Activated CD4-positive, alpha-beta memory T cell treated with anti-CD3 and anti-CD28 coated beads for 36 hours (primary cell): ENCODE measurements around the gene TEKT3. TPM values are rescaled to one million over a fixed set of nuclear protein-coding genes. Genes with fewer than 3 reads are reported as not detected.

Experiments used
- CTCF ChIA-PET: fragments of 350-600 bp; sonication (Branson Sonifier 250); formaldehyde crosslinking; loops from one replicate; lab custom pipeline; 2021; ENCODE audit warnings: antibody characterized with exemption, inconsistent platforms; lab: Charles Lee
- POLR2A ChIA-PET: fragments of 350-600 bp; sonication (Branson Sonifier 250); formaldehyde crosslinking; loops from one replicate; lab custom pipeline; 2021; ENCODE audit warnings: antibody characterized with exemption; lab: Charles Lee
- DNase-seq: peaks from one replicate; pipeline ENCODE4 v3.0.0-alpha.2; 2020
- H3K27ac Mint-ChIP-seq: one replicate; pipeline ENCODE4 v1.8.0; 2021; ENCODE audit warnings: mixed read lengths
- H3K27me3 Mint-ChIP-seq: one replicate; pipeline ENCODE4 v1.8.0; 2021; ENCODE audit warnings: mixed read lengths
- H3K36me3 Mint-ChIP-seq: one replicate; pipeline ENCODE4 v1.8.0; 2021; ENCODE audit warnings: mixed read lengths
- H3K4me1 Mint-ChIP-seq: one replicate; pipeline ENCODE4 v1.8.0; 2021; ENCODE audit warnings: low read depth, mixed read lengths
- H3K4me3 Mint-ChIP-seq: one replicate; pipeline ENCODE4 v1.8.0; 2021; ENCODE audit warnings: mild to moderate bottlenecking, mixed read lengths
- H3K9me3 Mint-ChIP-seq: one replicate; pipeline ENCODE4 v1.8.0; 2021; ENCODE audit warnings: mixed read lengths
- intact Hi-C: fragments of 100-400 bp; cut with micrococcal nuclease; formaldehyde crosslinking; loops from one replicate; pipeline ENCODE4 v1.15.1; 2023
- total RNA-seq, 2 experiments: library from RNA; stranded (reverse); gene quantifications; one replicate each; pipeline ENCODE4 v1.2.3, GENCODE V29; 2021

TEKT3 gene
- total RNA-seq, 2 experiments from 2014 or later: 0.33 TPM; not detected in 1

GRCh38 chr17:15309236-15309635, 32.2 kb downstream of the TEKT3 start:
- H3K9me3 Mint-ChIP-seq: no peaks in the 10 kb centered on the region
- peaks cover 4% of the 10 kb centered on the region for H3K27me3 Mint-ChIP-seq
- no peak overlapping the region for H3K27ac Mint-ChIP-seq
- DNase-seq: no peak
- ChIA-PET CTCF (no interaction called here), POLR2A (no interaction called here)
- no peaks in the 10 kb centered on the region for H3K4me1 Mint-ChIP-seq
- intact Hi-C loops: no loop called here
- no peaks in the 10 kb centered on the region for H3K36me3 Mint-ChIP-seq
- no peak overlapping the region for H3K4me3 Mint-ChIP-seq

DNA sequence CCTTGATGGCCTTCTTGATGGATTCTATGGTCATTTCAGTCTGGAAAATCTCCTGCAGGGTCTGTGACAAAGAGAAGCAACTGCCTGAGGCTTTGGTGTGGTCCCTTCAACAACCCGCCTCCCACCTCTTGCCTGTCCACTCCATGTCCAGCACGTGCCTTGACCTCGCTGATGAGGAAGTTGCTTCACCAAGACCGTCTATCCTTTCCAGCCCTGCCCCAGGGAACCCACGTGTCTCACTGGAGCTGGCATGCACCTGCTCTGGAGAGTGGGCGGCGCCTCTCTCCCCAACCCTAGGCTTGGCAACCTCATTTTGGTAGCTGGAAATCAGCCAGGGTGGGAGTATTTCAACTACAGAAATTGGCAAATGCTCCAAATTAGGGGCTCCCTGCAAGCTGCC, 32.6 kb downstream of the TEKT3 start:
- H3K27ac Mint-ChIP-seq: no peak overlapping the region
- no peaks in the 10 kb centered on the region for H3K9me3 Mint-ChIP-seq
- H3K4me3 Mint-ChIP-seq: no peak overlapping the region
- no peaks in the 10 kb centered on the region for H3K4me1 Mint-ChIP-seq
- DNase-seq: no peak
- CTCF ChIA-PET: no interaction called here
- intact Hi-C loops: no loop called here
- no peaks in the 10 kb centered on the region for H3K27me3 Mint-ChIP-seq
- POLR2A ChIA-PET: no interaction called here
- H3K36me3 Mint-ChIP-seq: no peaks in the 10 kb centered on the region

DNA sequence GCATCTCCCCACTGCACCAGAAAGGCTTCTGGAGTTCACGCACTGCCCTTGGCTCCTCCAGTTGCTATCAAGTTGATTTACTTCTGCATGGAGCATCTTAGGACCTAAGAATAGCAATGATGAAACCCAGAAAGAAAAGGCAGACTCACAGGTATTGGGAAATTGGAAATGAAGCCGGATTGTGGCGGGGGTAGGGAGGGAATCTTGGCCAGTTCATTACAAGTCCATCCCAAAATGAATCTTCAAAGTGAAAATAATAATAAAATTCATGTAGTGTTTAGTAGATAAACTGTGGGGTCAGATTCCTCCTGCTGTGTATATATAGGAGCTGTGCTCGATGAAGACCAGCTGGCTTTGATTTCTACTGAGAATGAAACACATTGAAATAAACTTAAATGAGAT, 33.7 kb downstream of the TEKT3 start:
- H3K4me1 Mint-ChIP-seq: no peaks in the 10 kb centered on the region
- ChIA-PET CTCF (no interaction called here), POLR2A (no interaction called here)
- DNase-seq: no peak
- H3K27me3 Mint-ChIP-seq: peaks cover 3% of the 10 kb centered on the region
- H3K27ac Mint-ChIP-seq: no peak overlapping the region
- no peak overlapping the region for H3K4me3 Mint-ChIP-seq
- no peaks in the 10 kb centered on the region for H3K36me3 Mint-ChIP-seq
- intact Hi-C loops: no loop called here
- no peaks in the 10 kb centered on the region for H3K9me3 Mint-ChIP-seq

DNA sequence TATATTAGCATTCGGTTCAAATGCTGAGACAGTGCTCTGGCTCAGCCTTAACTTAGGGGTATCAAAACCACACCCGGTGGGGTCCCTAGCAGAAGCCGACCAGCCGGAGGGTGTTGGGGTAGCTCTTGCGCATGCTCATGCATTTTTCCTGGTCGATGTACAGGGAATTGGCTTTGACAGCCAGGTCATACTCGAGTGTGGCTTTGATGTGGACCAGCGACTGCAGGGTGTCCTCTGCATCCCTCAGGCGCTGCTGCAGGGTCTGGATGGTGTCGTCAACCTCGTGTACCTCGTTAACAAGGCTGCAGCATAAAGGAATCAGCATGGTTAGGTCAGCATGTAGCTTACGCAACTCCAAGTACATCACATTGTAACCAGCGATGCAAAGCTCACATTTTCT, 37.5 kb downstream of the TEKT3 start:
- H3K27ac Mint-ChIP-seq: no peak overlapping the region
- H3K36me3 Mint-ChIP-seq: no peaks in the 10 kb centered on the region
- ChIA-PET CTCF (no interaction called here), POLR2A (no interaction called here)
- intact Hi-C loops: no loop called here
- no peaks in the 10 kb centered on the region for H3K4me1 Mint-ChIP-seq
- no peak for DNase-seq
- H3K4me3 Mint-ChIP-seq: no peak overlapping the region
- peaks cover 9% of the 10 kb centered on the region for H3K27me3 Mint-ChIP-seq
- no peaks in the 10 kb centered on the region for H3K9me3 Mint-ChIP-seq

- H3K9me3 Mint-ChIP-seq: no peaks in the 10 kb centered on the region
- intact Hi-C loops: no loop called here
- no peak for DNase-seq
- POLR2A ChIA-PET: no interaction called here
- H3K4me1 Mint-ChIP-seq: no peaks in the 10 kb centered on the region
- no peaks in the 10 kb centered on the region for H3K36me3 Mint-ChIP-seq
- H3K27me3 Mint-ChIP-seq: peaks cover 9% of the 10 kb centered on the region
- H3K4me3 Mint-ChIP-seq: no peak overlapping the region
- CTCF ChIA-PET: no interaction called here
- H3K27ac Mint-ChIP-seq: no peak overlapping the region
These were observed 38.1 kb downstream of the TEKT3 start for GRCh38 chr17:15303268-15303667.

- DNase-seq: no peak
- H3K4me3 Mint-ChIP-seq: no peak overlapping the region
- POLR2A ChIA-PET: no interaction called here
- H3K36me3 Mint-ChIP-seq: no peaks in the 10 kb centered on the region
- intact Hi-C loops: no loop called here
- no peak overlapping the region for H3K27ac Mint-ChIP-seq
- peaks cover 9% of the 10 kb centered on the region for H3K27me3 Mint-ChIP-seq
- no peaks in the 10 kb centered on the region for H3K4me1 Mint-ChIP-seq
- H3K9me3 Mint-ChIP-seq: no peaks in the 10 kb centered on the region
- CTCF ChIA-PET: no interaction called here
These were observed 39.6 kb downstream of the TEKT3 start for GRCh38 chr17:15301845-15302244.

GRCh38 chr17:15298176-15298575, 43.2 kb downstream of the TEKT3 start:
- POLR2A ChIA-PET: no interaction called here
- Mint-ChIP-seq H3K9me3 (no peaks in the 10 kb centered on the region), H3K36me3 (no peaks in the 10 kb centered on the region), H3K4me1 (no peaks in the 10 kb centered on the region), H3K4me3 (no peak overlapping the region), H3K27me3 (peaks cover 9% of the 10 kb centered on the region), H3K27ac (no peak overlapping the region)
- no peak for DNase-seq
- intact Hi-C loops: no loop called here
- CTCF ChIA-PET: no interaction called here

DNA sequence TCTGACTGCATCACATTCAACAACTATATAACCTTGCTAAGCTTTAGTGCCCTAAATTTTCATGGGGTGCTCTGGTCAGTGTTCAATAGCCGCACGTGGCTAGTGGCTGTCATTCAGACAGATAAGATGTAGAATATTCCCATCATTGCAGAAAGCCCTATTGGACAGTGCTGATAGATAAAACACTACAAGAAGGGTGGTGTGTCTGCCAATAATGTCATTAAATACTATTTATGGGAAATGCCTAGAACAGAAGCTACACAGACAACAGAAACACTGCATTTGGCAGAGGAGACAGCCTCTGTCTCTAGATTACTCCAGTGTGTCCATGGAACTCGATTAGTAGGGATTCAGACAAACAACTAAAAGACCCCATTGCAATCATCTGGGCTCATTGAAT, 47.8 kb downstream of the TEKT3 start:
- intact Hi-C loops: no loop called here
- Mint-ChIP-seq H3K4me1 (no peaks in the 10 kb centered on the region), H3K4me3 (no peak overlapping the region), H3K36me3 (no peaks in the 10 kb centered on the region), H3K27me3 (peaks cover 9% of the 10 kb centered on the region), H3K27ac (no peak overlapping the region), H3K9me3 (no peaks in the 10 kb centered on the region)
- ChIA-PET POLR2A (no interaction called here), CTCF (no interaction called here)
- no peak for DNase-seq

- ChIA-PET POLR2A (no interaction called here), CTCF (no interaction called here)
- no peak for DNase-seq
- Mint-ChIP-seq H3K9me3 (no peaks in the 10 kb centered on the region), H3K27ac (no peak overlapping the region), H3K4me3 (no peak overlapping the region), H3K36me3 (no peaks in the 10 kb centered on the region), H3K4me1 (no peaks in the 10 kb centered on the region), H3K27me3 (peaks cover 21% of the 10 kb centered on the region)
- intact Hi-C loops: no loop called here
These were observed 49.6 kb downstream of the TEKT3 start for GRCh38 chr17:15291674-15292361.

DNA sequence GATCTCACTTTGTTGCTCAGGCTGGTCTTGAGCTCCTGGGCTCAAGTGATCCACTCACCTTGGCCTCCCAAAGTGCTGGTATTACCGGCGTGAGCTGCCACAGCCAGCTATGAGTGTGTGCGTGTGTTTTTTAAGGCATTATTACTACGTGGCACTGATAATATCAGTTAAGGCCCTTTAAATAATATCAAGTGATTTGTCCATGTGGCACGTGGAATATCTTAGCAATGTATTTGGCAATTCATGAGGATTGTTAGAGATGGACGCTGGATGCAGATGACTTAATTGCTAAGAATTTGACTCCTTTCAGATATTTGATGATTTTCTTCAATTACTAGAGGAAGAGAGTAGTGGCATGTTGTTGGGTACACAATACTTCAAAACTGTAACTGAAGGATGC, 50.8 kb downstream of the TEKT3 start:
- ChIA-PET CTCF (no interaction called here), POLR2A (no interaction called here)
- no peak overlapping the region for H3K4me3 Mint-ChIP-seq
- no peaks in the 10 kb centered on the region for H3K4me1 Mint-ChIP-seq
- H3K27me3 Mint-ChIP-seq: peaks cover 21% of the 10 kb centered on the region
- no peaks in the 10 kb centered on the region for H3K36me3 Mint-ChIP-seq
- intact Hi-C loops: no loop called here
- H3K9me3 Mint-ChIP-seq: no peaks in the 10 kb centered on the region
- DNase-seq: no peak
- H3K27ac Mint-ChIP-seq: no peak overlapping the region

DNA sequence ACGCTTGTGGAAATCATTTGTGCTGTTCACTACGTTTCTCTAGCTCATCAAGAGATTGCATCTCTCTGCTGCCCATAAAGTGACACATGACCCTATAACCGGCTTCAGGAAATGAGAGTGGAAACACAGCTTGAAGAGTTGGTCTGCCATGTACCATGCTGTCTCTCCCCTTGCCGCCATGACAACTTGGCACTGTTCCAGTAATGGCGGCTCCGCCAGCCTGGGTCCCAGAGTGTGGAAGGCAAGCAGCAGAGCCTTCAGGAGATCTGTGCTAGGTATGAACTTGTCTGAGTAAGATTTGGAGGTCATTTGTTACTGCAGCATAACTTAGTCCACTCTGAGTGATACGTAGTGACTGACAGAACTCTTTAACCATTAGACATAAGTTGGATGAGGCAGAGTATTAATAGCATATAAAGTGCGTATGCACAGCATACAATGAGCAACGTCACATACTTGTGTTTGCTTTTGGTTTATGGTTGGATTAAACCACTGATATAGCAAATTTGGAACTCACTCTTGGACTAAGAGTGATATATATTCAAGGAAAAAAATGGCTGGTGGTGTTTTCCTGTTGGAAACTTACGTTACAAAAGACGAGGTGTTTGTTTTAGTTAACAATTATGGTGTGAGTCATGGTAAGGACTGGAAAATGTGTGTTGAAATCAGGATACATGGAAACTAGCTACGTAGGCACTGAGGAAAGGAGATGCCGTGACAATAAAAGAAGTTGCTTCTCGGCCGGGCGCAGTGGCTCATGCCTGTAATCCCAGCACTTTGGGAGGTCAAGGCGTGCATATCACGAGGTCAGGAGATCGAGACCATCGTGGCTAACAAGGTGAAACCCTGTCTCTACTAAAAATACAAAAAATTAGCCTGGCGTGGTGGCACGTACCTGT, 51.9 kb downstream of the TEKT3 start:
- Mint-ChIP-seq H3K27ac (no peak overlapping the region), H3K27me3 (peaks cover 24% of the 10 kb centered on the region), H3K4me3 (no peak overlapping the region), H3K36me3 (no peaks in the 10 kb centered on the region), H3K4me1 (no peaks in the 10 kb centered on the region), H3K9me3 (no peaks in the 10 kb centered on the region)
- ChIA-PET CTCF (no interaction called here), POLR2A (no interaction called here)
- intact Hi-C loops: no loop called here
- no peak for DNase-seq

GRCh38 chr17:15288859-15289258, 52.5 kb downstream of the TEKT3 start:
- no peak overlapping the region for H3K4me3 Mint-ChIP-seq
- DNase-seq: no peak
- no peaks in the 10 kb centered on the region for H3K9me3 Mint-ChIP-seq
- no peak overlapping the region for H3K27ac Mint-ChIP-seq
- no peaks in the 10 kb centered on the region for H3K4me1 Mint-ChIP-seq
- H3K36me3 Mint-ChIP-seq: no peaks in the 10 kb centered on the region
- ChIA-PET CTCF (no interaction called here), POLR2A (no interaction called here)
- intact Hi-C loops: no loop called here
- H3K27me3 Mint-ChIP-seq: peaks cover 25% of the 10 kb centered on the region
